Breast epithelium (tissue), 4 donors: ENCODE data around the gene RAB5IF. TPM values are rescaled to one million over a fixed set of nuclear protein-coding genes. Genes with fewer than 3 reads are reported as not detected.
A peak's percentile ranks its signal among the peaks of the same experiment; 100 is the strongest.

ENCODE experiments used
- DNase-seq, 2 donors: peaks; one replicate each; pipeline ENCODE4 v3.0.0-alpha.2; 2019; ENCODE audit warnings: low spot score in 2 of 2
- H3K27ac ChIP-seq, 2 donors: fragments of 200-600 bp; sonication (generic) in 1 of 2; one replicate each; pipeline ENCODE4 v1.5.1; 2016 to 2019; ENCODE audit warnings: mild to moderate bottlenecking in 1 of 2
- H3K27me3 ChIP-seq, 2 donors: fragments of 200-600 bp; sonication (generic) in 1 of 2; one replicate each; pipeline versions ENCODE4 v1.5.1 to v1.6.0; 2017 to 2019; ENCODE audit warnings: control low read depth in 1 of 2, mild to moderate bottlenecking in 1 of 2
- H3K36me3 ChIP-seq: fragments of 200-600 bp; one replicate; pipeline ENCODE4 v1.5.1; 2019
- H3K4me1 ChIP-seq, 2 donors: fragments of 200-600 bp; sonication (generic); one replicate each; pipeline ENCODE4 v1.5.1; 2016 to 2019; ENCODE audit warnings: control low read depth in 1 of 2
- H3K4me3 ChIP-seq, 3 donors: fragments of 200-600 bp; sonication (generic); 1 replicate in 2 of 3; 2 replicates in 1 of 3; pipeline ENCODE4 v1.5.1; 2016 to 2019; ENCODE audit warnings: mild to moderate bottlenecking in 3 of 3, moderate library complexity in 2 of 3
- H3K9me3 ChIP-seq, 2 donors: fragments of 200-600 bp; sonication (generic) in 1 of 2; one replicate each; pipeline ENCODE4 v1.5.1; 2016 to 2019; ENCODE audit warnings: control low read depth in 1 of 2
- POLR2A ChIP-seq: fragments of 450-650 bp; IDR thresholded peaks from one replicate; pipeline ENCODE4 v1.6.1; 2016; ENCODE audit warnings: antibody characterized with exemption, mild to moderate bottlenecking, moderate library complexity
- POLR2AphosphoS5 ChIP-seq, 3 donors: sonication (generic); formaldehyde crosslinking; IDR thresholded peaks; one replicate each; pipeline ENCODE4 v1.6.1; 2017; ENCODE audit warnings: antibody characterized with exemption in 3 of 3
- intact Hi-C: fragments of 100-400 bp; cut with DNase I; formaldehyde crosslinking; loops from one replicate; pipeline ENCODE4 v1.15.1; 2023; ENCODE audit warnings: low total_unique reads
- total RNA-seq, 3 donors: library from RNA; depleted of rRNA; stranded (reverse); fragments of >200 nt; gene quantifications; one replicate each; pipeline ENCODE4 v1.1.0, GENCODE V29; 2016
- TF ChIP-seq, protein P1 (sequence below), 3 donors: fragments of 450-650 bp; IDR thresholded peaks; one replicate each; pipeline ENCODE4 v1.5.1; 2016 to 2017; ENCODE audit warnings: antibody characterized with exemption in 3 of 3, mild to moderate bottlenecking in 3 of 3, moderate library complexity in 3 of 3

Gene RAB5IF
- total RNA-seq, 3 donors from 2014 or later, result 70.2 to 79.9 (median 77.7) TPM

DNA sequence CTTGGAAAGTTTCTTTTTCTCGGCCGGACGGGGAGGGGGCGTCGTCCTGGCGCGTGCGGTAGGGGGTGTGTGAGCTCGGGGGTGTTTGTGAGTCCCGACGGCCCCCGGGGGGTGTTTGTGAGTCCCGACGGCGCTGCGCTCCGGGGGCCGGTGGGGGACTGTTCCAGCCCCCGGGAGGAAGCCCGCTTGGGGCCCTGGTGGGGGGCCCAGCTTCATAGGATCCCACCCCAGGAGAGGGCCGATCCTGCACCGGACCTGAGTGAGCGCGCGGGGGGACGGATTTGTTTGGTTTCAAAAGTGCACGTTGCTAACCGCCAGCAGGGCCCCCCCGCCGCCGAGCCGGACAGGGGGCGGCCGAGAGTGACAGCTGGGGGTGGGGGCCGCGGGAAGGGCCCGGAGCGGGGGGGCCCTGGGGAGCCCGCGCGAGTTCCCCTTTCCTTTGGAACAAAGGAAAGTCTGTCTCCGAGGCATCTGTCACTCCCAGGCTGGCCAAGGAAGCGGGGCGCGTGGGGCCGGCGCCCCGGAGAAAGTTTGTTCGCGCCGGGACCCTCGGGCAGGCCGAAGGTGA is 31.7 kb upstream of the RAB5IF start:
- no peak for TF ChIP-seq POLR2AphosphoS5 (IDR thresholded peaks at IDR 0.05)
- TF ChIP-seq, protein P1, sequence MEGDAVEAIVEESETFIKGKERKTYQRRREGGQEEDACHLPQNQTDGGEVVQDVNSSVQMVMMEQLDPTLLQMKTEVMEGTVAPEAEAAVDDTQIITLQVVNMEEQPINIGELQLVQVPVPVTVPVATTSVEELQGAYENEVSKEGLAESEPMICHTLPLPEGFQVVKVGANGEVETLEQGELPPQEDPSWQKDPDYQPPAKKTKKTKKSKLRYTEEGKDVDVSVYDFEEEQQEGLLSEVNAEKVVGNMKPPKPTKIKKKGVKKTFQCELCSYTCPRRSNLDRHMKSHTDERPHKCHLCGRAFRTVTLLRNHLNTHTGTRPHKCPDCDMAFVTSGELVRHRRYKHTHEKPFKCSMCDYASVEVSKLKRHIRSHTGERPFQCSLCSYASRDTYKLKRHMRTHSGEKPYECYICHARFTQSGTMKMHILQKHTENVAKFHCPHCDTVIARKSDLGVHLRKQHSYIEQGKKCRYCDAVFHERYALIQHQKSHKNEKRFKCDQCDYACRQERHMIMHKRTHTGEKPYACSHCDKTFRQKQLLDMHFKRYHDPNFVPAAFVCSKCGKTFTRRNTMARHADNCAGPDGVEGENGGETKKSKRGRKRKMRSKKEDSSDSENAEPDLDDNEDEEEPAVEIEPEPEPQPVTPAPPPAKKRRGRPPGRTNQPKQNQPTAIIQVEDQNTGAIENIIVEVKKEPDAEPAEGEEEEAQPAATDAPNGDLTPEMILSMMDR (IDR thresholded peaks at IDR 0.05), result no peak
- TF ChIP-seq POLR2A, result no peak
- Histone ChIP-seq H3K9me3 (no peaks in the 10 kb centered on the region), H3K4me1 (peaks cover 0 to 10% of the 10 kb centered on the region in 2 donors), H3K27me3 (no peaks in the 10 kb centered on the region), H3K4me3 (peak overlapping the region; percentile 83 to 86 (median 84)), H3K36me3 (no peaks in the 10 kb centered on the region), H3K27ac (peak overlapping the region; percentile 94 to 95)
- DNase-seq, result peak in 1 of 2 donors; percentile 35
- intact Hi-C loops, result no loop called here

DNA sequence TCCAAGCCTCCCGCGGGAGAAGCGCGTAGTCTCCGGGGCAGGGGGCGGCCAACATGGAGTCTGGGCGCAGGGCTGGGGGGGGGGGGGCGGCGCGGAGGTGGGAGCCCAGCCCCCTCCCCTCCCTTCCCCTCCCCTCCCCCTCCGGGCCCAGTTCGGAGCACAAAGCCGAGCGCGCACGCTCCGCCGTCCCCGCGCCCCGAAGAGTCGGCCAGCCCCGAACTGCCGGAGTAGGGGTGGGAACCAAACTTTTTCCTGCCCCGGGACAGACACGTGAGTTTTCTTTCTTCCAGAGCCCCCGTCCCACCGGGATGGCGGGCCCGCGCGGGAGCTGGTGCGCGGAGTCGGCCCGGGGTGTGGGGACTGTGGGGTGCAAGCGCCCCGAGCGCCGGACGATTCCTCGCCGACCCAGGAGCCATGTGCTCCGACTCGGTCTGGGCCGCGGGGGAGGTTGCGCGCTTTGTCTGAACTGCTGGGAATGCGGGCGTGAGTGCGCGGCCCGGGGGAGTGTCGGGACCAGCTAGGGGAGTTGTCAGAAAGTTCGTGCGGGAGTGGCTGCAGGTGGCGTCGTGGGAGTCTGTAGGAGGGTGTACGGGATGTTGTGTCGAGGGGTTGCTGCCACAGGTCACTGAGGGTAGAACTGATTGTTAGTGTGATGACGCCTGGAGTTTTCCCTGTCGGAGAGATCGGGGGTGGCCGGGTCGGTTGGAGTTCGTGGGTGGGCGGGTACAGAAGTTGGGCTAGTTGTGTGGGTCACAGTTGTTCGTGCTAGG is 31.0 kb upstream of the RAB5IF start:
- Histone ChIP-seq H3K27me3 (no peaks in the 10 kb centered on the region), H3K4me3 (peak overlapping the region; percentile 83 to 86 (median 84)), H3K9me3 (no peaks in the 10 kb centered on the region), H3K36me3 (no peaks in the 10 kb centered on the region), H3K27ac (peak overlapping the region; percentile 94 to 95), H3K4me1 (peaks cover 0 to 10% of the 10 kb centered on the region in 2 donors)
- intact Hi-C loops, result no loop called here
- peak; percentile 45 to 60 for DNase-seq
- TF ChIP-seq, protein P1 (IDR thresholded peaks at IDR 0.05), result no peak
- TF ChIP-seq POLR2A (no peak), POLR2AphosphoS5 (IDR thresholded peaks at IDR 0.05) (peak in 1 of 3 donors; percentile 17)

DNA sequence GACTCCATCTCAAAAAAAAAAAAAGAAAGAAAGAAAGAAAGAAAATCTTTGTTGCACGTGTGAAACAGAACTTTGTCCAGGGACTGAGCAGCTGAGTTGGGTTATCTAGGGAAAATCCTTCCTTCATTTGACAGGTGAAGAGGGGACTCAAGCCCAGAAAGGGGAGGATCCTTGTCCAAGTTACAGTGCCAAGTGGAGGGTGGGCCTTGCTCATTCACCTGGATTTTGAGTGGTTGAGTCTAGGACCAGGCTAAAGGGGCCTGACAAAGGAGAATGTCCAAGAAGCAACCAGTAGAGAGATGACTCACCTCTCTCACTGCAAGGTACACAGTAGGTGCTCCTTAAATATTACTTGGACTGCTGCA is 29.5 kb upstream of the RAB5IF start:
- no peaks in the 10 kb centered on the region for H3K27me3 ChIP-seq
- no peak for DNase-seq
- H3K27ac ChIP-seq, result no peak overlapping the region
- H3K4me1 ChIP-seq, result peaks cover 0 to 10% of the 10 kb centered on the region in 2 donors
- TF ChIP-seq, protein P1 (IDR thresholded peaks at IDR 0.05), result no peak
- TF ChIP-seq POLR2AphosphoS5 (IDR thresholded peaks at IDR 0.05) (no peak), POLR2A (no peak)
- no peaks in the 10 kb centered on the region for H3K36me3 ChIP-seq
- H3K9me3 ChIP-seq, result no peaks in the 10 kb centered on the region
- H3K4me3 ChIP-seq, result no peak overlapping the region
- intact Hi-C loops, result no loop called here

DNA sequence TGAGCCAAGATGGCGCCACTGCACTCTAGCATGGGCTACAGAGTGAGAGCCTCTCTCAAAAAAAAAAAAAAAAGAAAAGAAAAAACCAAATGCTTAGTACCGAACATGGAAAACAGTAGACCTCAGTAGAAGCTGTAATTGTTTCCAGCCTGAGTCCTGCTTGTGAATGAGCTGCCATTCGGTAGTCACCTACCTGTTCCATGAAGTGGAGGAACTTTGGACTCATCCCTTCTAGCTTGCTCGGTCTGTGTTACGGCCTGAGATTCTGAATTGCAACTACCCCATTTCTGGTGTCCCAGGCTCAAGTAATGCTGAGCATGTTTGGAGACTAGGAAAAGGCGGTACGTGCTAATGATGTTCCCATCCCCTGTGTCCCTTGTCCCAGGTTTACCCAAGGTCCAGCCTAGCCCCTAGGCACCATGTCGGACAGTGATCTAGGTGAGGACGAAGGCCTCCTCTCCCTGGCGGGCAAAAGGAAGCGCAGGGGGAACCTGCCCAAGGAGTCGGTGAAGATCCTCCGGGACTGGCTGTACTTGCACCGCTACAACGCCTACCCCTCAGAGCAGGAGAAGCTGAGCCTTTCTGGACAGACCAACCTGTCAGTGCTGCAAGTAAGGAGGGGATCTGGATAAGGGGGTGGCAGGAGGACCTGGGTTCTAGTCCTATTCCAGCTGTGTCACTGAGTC is 27.1 kb upstream of the RAB5IF start:
- H3K27ac ChIP-seq, result no peak overlapping the region
- no peak overlapping the region for H3K4me3 ChIP-seq
- no peaks in the 10 kb centered on the region for H3K36me3 ChIP-seq
- no peaks in the 10 kb centered on the region for H3K9me3 ChIP-seq
- intact Hi-C loops, result no loop called here
- no peak for DNase-seq
- H3K4me1 ChIP-seq, result peaks cover 0 to 10% of the 10 kb centered on the region in 2 donors
- no peak for TF ChIP-seq POLR2AphosphoS5 (IDR thresholded peaks at IDR 0.05)
- TF ChIP-seq POLR2A, result no peak
- TF ChIP-seq, protein P1 (IDR thresholded peaks at IDR 0.05), result no peak
- no peaks in the 10 kb centered on the region for H3K27me3 ChIP-seq
